ENCODE results near the gene CACNA2D3.
A peak's percentile ranks its signal among the peaks of the same experiment; 100 is the strongest.

The CACNA2D3 gene

GRCh38 chr3:54642147-54642546 is 519.8 kb downstream of the CACNA2D3 start:
- DNase-seq: no peak

- DNase-seq: no peak
Measured at GRCh38 chr3:54647721-54648120, 525.4 kb downstream of the CACNA2D3 start.

GRCh38 chr3:54649551-54649950 is 527.2 kb downstream of the CACNA2D3 start:
- no peak for DNase-seq

GRCh38 chr3:54653456-54654195 is 531.3 kb downstream of the CACNA2D3 start:
- no peak for DNase-seq

GRCh38 chr3:54654776-54655175 is 532.4 kb downstream of the CACNA2D3 start:
- DNase-seq: no peak

GRCh38 chr3:54659347-54659746 is 537.0 kb downstream of the CACNA2D3 start:
- DNase-seq: no peak

- peak; percentile 78 for DNase-seq
Measured at GRCh38 chr3:54660714-54661132, 538.4 kb downstream of the CACNA2D3 start.

GRCh38 chr3:54661151-54661550 is 538.8 kb downstream of the CACNA2D3 start:
- DNase-seq: no peak

GRCh38 chr3:54663501-54664011 is 541.2 kb downstream of the CACNA2D3 start:
- DNase-seq: peak; percentile 58

- no peak for DNase-seq
Measured at GRCh38 chr3:54665016-54665600, 542.8 kb downstream of the CACNA2D3 start.

GRCh38 chr3:54668236-54668635 is 545.9 kb downstream of the CACNA2D3 start:
- no peak for DNase-seq

GRCh38 chr3:54670201-54671000 is 548.0 kb downstream of the CACNA2D3 start:
- no peak for DNase-seq

- DNase-seq: no peak
Measured at GRCh38 chr3:54671511-54671910, 549.2 kb downstream of the CACNA2D3 start.

GRCh38 chr3:54676087-54676486 is 553.7 kb downstream of the CACNA2D3 start:
- no peak for DNase-seq

- DNase-seq: no peak
Measured at GRCh38 chr3:54681706-54682105, 559.4 kb downstream of the CACNA2D3 start.

GRCh38 chr3:54685213-54685612 is 562.9 kb downstream of the CACNA2D3 start:
- DNase-seq: no peak

GRCh38 chr3:54691289-54691771 is 569.0 kb downstream of the CACNA2D3 start:
- peak; percentile 53 for DNase-seq

- no peak for DNase-seq
Measured at GRCh38 chr3:54696313-54696712, 574.0 kb downstream of the CACNA2D3 start.

GRCh38 chr3:54698054-54698453 is 575.7 kb downstream of the CACNA2D3 start:
- no peak for DNase-seq

- no peak for DNase-seq
Measured at GRCh38 chr3:54703923-54704322, 581.6 kb downstream of the CACNA2D3 start.

- DNase-seq: no peak
Measured at GRCh38 chr3:54705730-54706129, 583.4 kb downstream of the CACNA2D3 start.

GRCh38 chr3:54706738-54707137 is 584.4 kb downstream of the CACNA2D3 start:
- no peak for DNase-seq

GRCh38 chr3:54709785-54710184 is 587.4 kb downstream of the CACNA2D3 start:
- no peak for DNase-seq

Measured in right forelimb (tissue), 1 donor.